ENCODE measurements around the gene GBX2. TPM values are rescaled to one million over a fixed set of nuclear protein-coding genes. Genes with fewer than 3 reads are reported as not detected.

The GBX2 gene
- total and polyA plus RNA-seq, 12 donors = 0.12 to 0.22 (median 0.15) TPM; not detected in 7

GRCh38 chr2:236179236-236180075 lies 11.3 kb upstream of the GBX2 start:
- ATAC-seq (peak in 1 of 8 donors; percentile 34), DNase-seq (no peak)
- TF ChIP-seq, protein P1, sequence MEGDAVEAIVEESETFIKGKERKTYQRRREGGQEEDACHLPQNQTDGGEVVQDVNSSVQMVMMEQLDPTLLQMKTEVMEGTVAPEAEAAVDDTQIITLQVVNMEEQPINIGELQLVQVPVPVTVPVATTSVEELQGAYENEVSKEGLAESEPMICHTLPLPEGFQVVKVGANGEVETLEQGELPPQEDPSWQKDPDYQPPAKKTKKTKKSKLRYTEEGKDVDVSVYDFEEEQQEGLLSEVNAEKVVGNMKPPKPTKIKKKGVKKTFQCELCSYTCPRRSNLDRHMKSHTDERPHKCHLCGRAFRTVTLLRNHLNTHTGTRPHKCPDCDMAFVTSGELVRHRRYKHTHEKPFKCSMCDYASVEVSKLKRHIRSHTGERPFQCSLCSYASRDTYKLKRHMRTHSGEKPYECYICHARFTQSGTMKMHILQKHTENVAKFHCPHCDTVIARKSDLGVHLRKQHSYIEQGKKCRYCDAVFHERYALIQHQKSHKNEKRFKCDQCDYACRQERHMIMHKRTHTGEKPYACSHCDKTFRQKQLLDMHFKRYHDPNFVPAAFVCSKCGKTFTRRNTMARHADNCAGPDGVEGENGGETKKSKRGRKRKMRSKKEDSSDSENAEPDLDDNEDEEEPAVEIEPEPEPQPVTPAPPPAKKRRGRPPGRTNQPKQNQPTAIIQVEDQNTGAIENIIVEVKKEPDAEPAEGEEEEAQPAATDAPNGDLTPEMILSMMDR (IDR thresholded peaks at IDR 0.05) = no peak
- intact Hi-C loops (cut with DNase I) = loop anchor here (2.0 to 10.0 kb wide), 6 partner anchors 375 to 413 kb away; no protein-coding TSS in a partner anchor
- Histone ChIP-seq H3K4me1 (peaks cover 8 to 33% (median 25%) of the 10 kb centered on the region in 9 donors), H3K27ac (no peak overlapping the region), H3K9me3 (no peaks in the 10 kb centered on the region), H3K27me3 (peaks cover 37 to 81% (median 76%) of the 10 kb centered on the region in 7 donors), H3K4me3 (peak overlapping the region in 3 of 10 donors; percentile 13 to 46 (median 41)), H3K36me3 (no peaks in the 10 kb centered on the region)
- WGBS, 2 donors = 4 to 5% methylated on average over 58 to 59 of the region's 59 CpGs

DNA sequence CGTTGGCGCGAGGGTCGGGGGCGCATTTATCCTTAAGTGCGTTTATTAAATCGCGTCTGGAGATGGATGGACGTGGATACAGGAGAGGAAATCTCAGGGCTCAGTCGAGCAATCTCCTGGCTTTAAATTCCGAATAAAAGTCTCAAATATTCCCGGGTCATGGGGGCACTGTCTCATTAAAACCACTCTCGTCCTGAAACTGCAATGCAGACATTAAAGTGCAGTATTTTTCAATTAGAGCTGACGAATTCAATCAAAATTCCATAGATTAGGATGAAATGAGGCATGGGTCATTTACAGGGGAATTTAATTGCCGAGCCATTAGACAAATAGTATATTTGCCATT lies 10.7 kb upstream of the GBX2 start:
- DNase-seq (no peak), ATAC-seq (no peak)
- intact Hi-C loops (cut with DNase I) = loop anchor here in 6 of 10 donors (1.0 to 10.0 kb wide), 5 partner anchors 374 to 412 kb away; no protein-coding TSS in a partner anchor
- Histone ChIP-seq H3K9me3 (no peaks in the 10 kb centered on the region), H3K36me3 (no peaks in the 10 kb centered on the region), H3K4me1 (peaks cover 8 to 33% (median 25%) of the 10 kb centered on the region in 9 donors), H3K4me3 (peak overlapping the region in 5 of 10 donors; percentile 20 to 46 (median 42)), H3K27me3 (peaks cover 43 to 87% (median 81%) of the 10 kb centered on the region in 7 donors), H3K27ac (no peak overlapping the region)
- TF ChIP-seq, protein P1 (IDR thresholded peaks at IDR 0.05) = no peak
- 2 to 6% methylated on average over 15 of the region's 15 CpGs for whole genome bisulfite sequencing, 2 donors

DNA sequence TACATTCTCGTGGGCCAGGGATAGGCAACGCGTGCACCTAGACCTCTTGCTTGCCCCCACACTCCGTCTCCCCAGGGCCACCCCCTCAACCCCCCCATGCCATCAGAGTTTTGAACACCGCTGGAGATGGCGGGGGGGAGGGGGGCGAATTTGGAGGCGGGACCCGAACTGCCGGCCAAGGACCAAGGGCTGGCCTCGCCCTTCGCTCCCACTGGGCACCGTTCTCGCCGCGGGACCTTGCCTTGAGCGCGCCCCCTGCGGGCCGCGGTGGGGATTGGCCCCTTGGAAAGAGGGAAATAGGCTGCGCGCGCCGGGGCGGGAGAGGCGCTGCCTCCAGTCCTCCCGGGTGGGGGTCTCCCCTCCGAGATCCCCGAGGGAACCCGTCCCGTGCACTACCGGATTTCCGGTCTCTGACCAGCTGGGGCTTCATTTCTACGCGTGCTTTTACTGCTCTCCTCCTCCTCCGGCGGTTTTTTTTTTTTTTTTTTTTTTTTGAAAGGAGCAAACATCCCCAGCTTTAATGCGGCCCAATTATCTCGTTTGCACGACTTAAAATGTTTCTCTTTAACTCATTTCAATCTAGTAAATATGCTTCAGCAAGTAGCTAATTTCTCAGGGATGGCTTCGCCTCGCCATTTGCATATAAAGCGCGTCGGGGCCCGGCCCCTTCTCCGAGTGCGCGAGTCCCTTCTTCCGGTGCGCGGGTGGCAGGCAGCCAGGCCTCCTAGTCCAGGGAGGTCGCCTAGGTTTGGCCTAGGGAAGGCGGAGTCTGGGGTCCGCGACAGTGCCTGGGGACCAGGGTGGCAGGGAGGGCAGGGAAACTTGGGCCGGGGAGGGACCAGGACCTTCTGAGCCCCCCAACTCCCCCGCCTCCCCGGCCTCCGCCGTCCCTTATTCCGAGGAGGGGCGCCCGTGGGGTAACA lies 10.0 kb upstream of the GBX2 start:
- TF ChIP-seq, protein P1 (IDR thresholded peaks at IDR 0.05) = peak; percentile 56 to 85 (median 73)
- peak; percentile 40 to 66 for DNase-seq
- 2 to 3% methylated on average over 64 to 65 of the region's 65 CpGs for WGBS, 2 donors
- Histone ChIP-seq H3K27ac (no peak overlapping the region), H3K4me3 (peak overlapping the region in 9 of 10 donors; percentile 10 to 46 (median 41)), H3K9me3 (no peaks in the 10 kb centered on the region), H3K27me3 (peaks cover 49 to 93% (median 88%) of the 10 kb centered on the region in 7 donors), H3K36me3 (no peaks in the 10 kb centered on the region), H3K4me1 (peaks cover 8 to 37% (median 27%) of the 10 kb centered on the region in 9 donors)
- intact Hi-C loops (cut with DNase I) = loop anchor here in 6 of 10 donors (1.0 to 10.0 kb wide), 6 partner anchors 373 to 411 kb away; no protein-coding TSS in a partner anchor
- peak; percentile 66 to 82 (median 78) for ATAC-seq

DNA sequence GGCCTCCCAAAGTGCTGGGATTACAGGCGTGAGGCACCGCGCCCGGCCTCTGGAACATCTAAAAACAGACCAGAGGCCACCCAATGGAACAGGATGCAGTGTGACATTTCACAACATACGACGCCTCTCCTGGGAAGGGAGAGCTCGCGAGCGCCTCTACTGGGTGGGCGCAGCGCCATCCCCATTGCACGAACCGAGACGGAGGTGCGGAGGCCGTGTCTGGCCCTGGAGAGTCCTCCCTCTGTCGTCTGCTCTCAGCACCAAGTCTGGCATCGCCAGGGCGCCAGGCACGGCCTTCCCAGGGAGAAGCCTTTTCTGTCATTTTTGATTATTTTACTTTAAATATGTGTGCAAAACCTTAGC lies 9.4 kb upstream of the GBX2 start:
- peak overlapping the region in 7 of 10 donors; percentile 10 to 46 (median 41) for H3K4me3 ChIP-seq
- TF ChIP-seq, protein P1 (IDR thresholded peaks at IDR 0.05) = no peak
- no peaks in the 10 kb centered on the region for H3K36me3 ChIP-seq
- peak in 1 of 2 donors; percentile 58 for DNase-seq
- WGBS, 2 donors = 4 to 11% methylated on average over 20 of the region's 20 CpGs
- no peak overlapping the region for H3K27ac ChIP-seq
- peak; percentile 23 to 75 (median 59) for ATAC-seq
- peaks cover 10 to 42% (median 30%) of the 10 kb centered on the region in 9 donors for H3K4me1 ChIP-seq
- H3K9me3 ChIP-seq = no peaks in the 10 kb centered on the region
- intact Hi-C loops (cut with DNase I) = loop anchor here in 6 of 10 donors (2.0 to 10.0 kb wide), 5 partner anchors 373 to 411 kb away; no protein-coding TSS in a partner anchor
- peaks cover 55 to 97% (median 94%) of the 10 kb centered on the region in 7 donors for H3K27me3 ChIP-seq
